Left cardiac atrium (tissue), 4 donors: ENCODE data around the gene SMG9. TPM values are rescaled to one million over a fixed set of nuclear protein-coding genes. Genes with fewer than 3 reads are reported as not detected.
"Not testable (repeated sequence)": the region's sequence is repeated elsewhere in the genome, so short reads cannot be mapped to it uniquely, and the experiment has no call there.

Experiments used
- ATAC-seq, 2 donors: fragments of 200-7000 bp; cut with Tn5 transposase; one replicate each; pipeline ENCODE4 v1.9.1; 2020; ENCODE audit warnings: mild to moderate bottlenecking in 2 of 2, moderate library complexity in 2 of 2
- DNase-seq: peaks from one replicate; pipeline ENCODE4 v3.0.0-alpha.2; 2020
- intact Hi-C, 2 donors: fragments of 100-400 bp; cut with DNase I; formaldehyde crosslinking; loops; one replicate each; pipeline versions ENCODE4 v1.14.1 to v1.15.1; 2022 to 2023
- total RNA-seq, 2 donors: library from RNA; stranded (reverse); fragmentation: NEBNext Ultra II Directional; extraction: Animal tissue kit (Norgen Biotek cat#: 25700); gene quantifications; one replicate each; pipeline ENCODE4 v1.2.1, GENCODE V29; 2021
- donor health status: DM: no; HTN: yes; CAD: no.
- donor health status: DM: no; HTN: yes; CAD: no; lungs with severe emphysema.
- donor health status: DM: yes; HTN: yes; CAD: no.
- donor health status: Dilated cardiomyopathy.

The SMG9 gene
- total RNA-seq, 2 donors from 2014 or later, result 19.4 to 22.1 TPM

DNA sequence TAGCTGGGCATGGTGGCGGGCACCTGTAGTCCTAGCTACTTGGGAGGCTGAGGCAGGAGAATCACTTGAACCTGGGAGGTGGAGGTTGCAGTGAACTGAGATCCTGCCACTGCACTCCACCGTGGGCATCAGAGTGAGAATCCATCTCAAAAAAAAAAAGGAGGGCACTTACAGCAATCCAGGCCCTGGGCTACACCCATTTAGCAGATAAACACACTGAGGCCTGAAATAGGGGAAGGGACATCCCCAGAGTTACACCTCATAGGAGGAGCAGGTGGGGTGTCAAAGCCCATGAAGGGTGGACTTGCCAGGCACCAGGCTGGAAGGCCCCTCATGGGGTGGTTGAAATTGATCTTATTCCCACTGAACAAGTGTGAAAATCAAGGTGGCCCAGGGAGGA, 70.9 kb downstream of the SMG9 start:
- no peak for DNase-seq
- ATAC-seq, result no peak
- intact Hi-C loops, result no loop called here

DNA sequence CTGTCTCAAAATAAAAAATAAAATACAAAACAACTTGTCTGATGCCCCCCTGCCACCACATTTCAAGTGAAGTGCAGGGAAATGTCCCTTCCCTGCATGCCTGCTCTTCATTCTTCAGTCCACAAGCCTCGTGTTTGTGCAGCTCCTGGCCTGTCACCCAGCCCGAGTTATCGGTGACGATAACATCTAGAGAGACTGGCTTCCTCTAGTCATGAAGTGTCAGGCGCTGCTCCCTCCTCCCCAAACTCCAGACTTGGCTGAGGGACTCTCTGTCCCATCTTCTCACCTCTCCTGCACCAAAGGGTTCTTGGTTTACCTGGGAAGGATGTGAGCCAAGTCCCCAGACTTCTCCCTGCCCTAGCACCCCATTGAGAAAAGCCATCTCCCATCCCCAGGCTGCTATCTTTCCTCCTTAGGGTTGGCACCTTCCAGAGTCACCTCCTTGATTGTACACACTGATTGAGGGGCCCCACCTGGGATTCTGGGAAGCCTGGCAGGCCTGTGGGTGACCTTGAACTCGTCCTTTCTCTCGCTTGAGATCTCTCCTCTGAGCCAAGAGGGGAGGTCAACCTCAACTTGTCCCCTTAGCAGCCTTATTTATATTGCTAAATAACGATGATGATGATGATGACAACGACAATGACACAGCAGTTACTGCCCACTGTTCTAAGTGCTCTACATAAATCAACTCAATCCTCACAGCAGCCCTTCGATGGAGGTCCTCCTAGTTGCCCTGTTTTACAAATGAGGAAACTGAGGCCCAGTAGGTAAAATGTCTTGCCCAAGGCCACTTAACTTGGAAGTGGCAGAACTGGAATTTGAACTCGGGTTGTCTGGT, 71.7 kb downstream of the SMG9 start:
- DNase-seq (no peak), ATAC-seq (no peak)
- intact Hi-C loops, result no loop called here

DNA sequence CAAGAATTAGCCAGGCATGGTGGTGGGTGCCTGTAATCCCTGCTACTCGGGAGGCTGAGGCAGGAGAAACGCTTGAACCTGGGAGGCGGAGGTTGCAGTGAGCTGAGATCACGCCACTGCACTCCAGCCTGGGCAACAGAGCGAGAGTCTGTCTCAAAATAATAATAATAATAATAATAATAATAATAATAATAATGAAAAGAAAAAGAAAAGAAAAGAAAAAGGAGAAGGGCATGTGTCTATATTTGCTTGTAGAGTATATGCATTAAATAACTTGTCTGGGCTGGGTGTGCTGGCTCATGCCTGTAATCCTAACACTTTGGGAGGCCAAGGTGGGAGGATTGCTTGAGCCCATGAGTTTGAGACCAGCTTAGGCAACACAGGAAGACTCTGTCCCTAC, 72.5 kb downstream of the SMG9 start:
- DNase-seq, ATAC-seq, intact Hi-C loops: not testable (repeated sequence)

DNA sequence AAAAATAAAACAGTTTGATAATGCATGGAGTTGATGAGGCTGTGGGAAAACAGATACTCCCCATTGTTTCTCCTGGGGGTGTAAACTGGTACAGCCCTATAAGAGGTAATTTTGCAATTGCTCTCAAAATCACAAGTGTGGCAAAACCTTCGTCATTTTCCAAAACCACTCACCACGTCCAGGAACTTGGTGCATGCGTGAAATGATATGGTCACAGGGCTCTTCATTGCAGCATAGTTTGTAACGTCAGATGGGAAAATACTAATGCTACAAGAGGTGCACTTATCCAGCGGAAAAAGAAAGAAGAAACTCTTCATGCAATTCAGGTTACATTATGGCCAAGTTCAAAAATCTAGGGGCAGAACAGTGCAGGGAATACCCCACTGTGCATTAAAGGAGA, 72.9 kb downstream of the SMG9 start:
- ATAC-seq, result no peak
- no peak for DNase-seq
- intact Hi-C loops, result no loop called here

DNA sequence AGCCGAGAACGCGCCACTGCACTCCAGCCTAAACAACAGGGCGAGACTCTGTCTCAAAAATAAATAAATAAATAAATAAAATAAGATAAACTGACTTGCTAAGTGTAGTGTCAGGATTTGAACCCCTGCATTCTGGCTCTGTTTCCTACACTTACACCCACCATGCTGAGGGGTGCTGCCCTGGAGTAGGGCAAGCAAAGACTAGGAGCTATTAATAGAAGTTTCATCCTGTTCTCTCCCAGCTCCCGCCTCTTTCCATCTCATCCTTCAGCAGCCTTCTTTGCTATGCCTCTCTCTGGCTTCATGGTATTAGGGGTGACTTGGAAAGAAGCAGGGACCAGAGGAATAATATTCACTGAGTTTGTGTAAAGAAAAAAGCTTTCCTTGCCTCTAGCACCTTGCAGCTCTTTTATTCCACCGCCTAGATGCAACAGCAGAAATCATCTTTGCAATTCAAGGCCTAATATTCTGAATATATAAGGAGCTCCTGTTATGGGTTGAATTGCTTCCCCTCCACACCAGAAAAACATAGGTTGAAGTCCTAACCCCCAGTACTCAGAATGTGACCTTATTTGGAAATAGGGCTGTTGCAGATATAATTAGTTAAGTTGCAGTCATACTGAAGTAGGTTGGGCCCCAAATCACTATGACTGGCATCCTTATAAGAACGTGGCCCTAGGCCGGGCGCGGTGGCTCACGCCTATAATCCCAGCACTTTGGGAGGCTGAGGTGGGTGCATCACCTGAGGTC, 76.1 kb downstream of the SMG9 start:
- DNase-seq (no peak), ATAC-seq (no peak)
- intact Hi-C loops, result loop anchor here in 1 of 2 donors (10.0 kb wide), 1 partner anchor 46 kb away; no protein-coding TSS in a partner anchor

Other genes with a start within 250 kb of the SMG9 start
- 10 to 100 TPM; 13.7 to 17.9 TPM for gene ETHE1, start 227.8 kb downstream of the SMG9 start, total RNA-seq
- gene ZNF575, start 221.8 kb downstream of the SMG9 start, total RNA-seq, result 1 to 10 TPM; 1.1 to 1.6 TPM
- gene XRCC1, start 179.4 kb downstream of the SMG9 start, total RNA-seq, result 10 to 100 TPM; 14.0 to 17.4 TPM
- 1 to 10 TPM; 3.2 to 4.0 TPM for gene PINLYP, start 179.2 kb downstream of the SMG9 start, total RNA-seq
- 10 to 100 TPM; 18.3 to 27.8 TPM for gene IRGQ, start 158.8 kb downstream of the SMG9 start, total RNA-seq
- gene ZNF576, start 158.4 kb downstream of the SMG9 start, total RNA-seq, result 10 to 100 TPM; 10.7 to 12.3 TPM
- under 1 TPM; 0.10 to 0.18 TPM for gene SRRM5, start 142.9 kb downstream of the SMG9 start, total RNA-seq
- 10 to 100 TPM; 34.2 to 38.7 TPM for gene ZNF428, start 135.3 kb downstream of the SMG9 start, total RNA-seq
- gene CADM4, start 115.1 kb downstream of the SMG9 start, total RNA-seq, result 10 to 100 TPM; 10.1 to 13.7 TPM
- 10 to 100 TPM in 1 of 2 donors, 1 to 10 TPM in 1; 8.9 to 19.2 TPM for gene PLAUR, start 84.8 kb downstream of the SMG9 start, total RNA-seq
- gene IRGC, start 38.9 kb downstream of the SMG9 start, total RNA-seq, result not detected
- gene KCNN4, start 26.0 kb upstream of the SMG9 start, total RNA-seq, result 1 to 10 TPM in 1 of 2 donors, under 1 TPM in 1; 0.71 to 1.4 TPM
- 1 to 10 TPM; 1.3 to 2.1 TPM for gene LYPD5, start 47.5 kb upstream of the SMG9 start, total RNA-seq
- gene ZNF283, start 72.4 kb upstream of the SMG9 start, total RNA-seq, result 10 to 100 TPM in 1 of 2 donors, 1 to 10 TPM in 1; 9.5 to 10.7 TPM
- 1 to 10 TPM; 6.5 to 7.0 TPM for gene ZNF404, start 129.0 kb upstream of the SMG9 start, total RNA-seq
- 10 to 100 TPM in 1 of 2 donors, 1 to 10 TPM in 1; 8.4 to 10.1 TPM for gene ZNF45, start 180.3 kb upstream of the SMG9 start, total RNA-seq
- gene ZNF221, start 196.3 kb upstream of the SMG9 start, total RNA-seq, result 1 to 10 TPM; 3.7 to 5.2 TPM
- 1 to 10 TPM; 6.8 to 9.2 TPM for gene ZNF155, start 229.2 kb upstream of the SMG9 start, total RNA-seq
- gene ZNF230, start 248.0 kb upstream of the SMG9 start, total RNA-seq, result 1 to 10 TPM; 3.5 to 3.7 TPM